Panc1 (cell line): ENCODE measurements around the gene PPP6R2. TPM values are rescaled to one million over a fixed set of nuclear protein-coding genes. Genes with fewer than 3 reads are reported as not detected.

Experiments used
- ATAC-seq: fragments of 200-7000 bp; cut with Tn5 transposase; 2 replicates; pipeline ENCODE4 v1.9.1; 2020; ENCODE audit warnings: mild to moderate bottlenecking, moderate library complexity
- BruUV-seq: library from RNA; stranded (reverse); fragments of 400-500 nt; replicated peaks from 2 replicates; lab custom pipeline; 2021; lab: Mats Ljungman, UMichigan
- CTCF ChIA-PET: fragments of 300-600 bp; sonication (Branson Sonifier 250); formaldehyde crosslinking; loops from one replicate; lab custom pipeline; 2022; ENCODE audit warnings: antibody characterized with exemption; lab: Charles Lee
- POLR2A ChIA-PET: fragments of 300-600 bp; sonication (Branson Sonifier 250); formaldehyde crosslinking; loops from one replicate; lab custom pipeline; 2022; ENCODE audit warnings: antibody characterized with exemption; lab: Charles Lee
- DNase-seq: peaks from one replicate; pipeline ENCODE4 v3.0.0-alpha.2; 2010; ENCODE audit warnings: low read depth, low spot score
- H3K27ac ChIP-seq: 2 replicates; pipeline ENCODE4 v1.5.1; 2011; ENCODE audit warnings: mild to moderate bottlenecking, low read length, inconsistent platforms
- H3K27me3 ChIP-seq: fragments of 200-500 bp; sonication (Bioruptor generic); 2 replicates; pipeline ENCODE4 v1.6.0; 2014; ENCODE audit warnings: low read length, inconsistent platforms; ENCODE audit not compliant: control insufficient read depth, insufficient read depth
- H3K36me3 ChIP-seq: fragments of 200-500 bp; sonication (Bioruptor generic); 2 replicates; pipeline ENCODE4 v1.5.1; 2014; ENCODE audit warnings: inconsistent platforms, mild to moderate bottlenecking, low read length, moderate library complexity; ENCODE audit not compliant: control insufficient read depth, insufficient read depth
- H3K4me1 ChIP-seq: 2 replicates; pipeline ENCODE4 v1.5.1; 2011; ENCODE audit warnings: inconsistent platforms, mild to moderate bottlenecking, low read length, moderate library complexity; ENCODE audit not compliant: control insufficient read depth, insufficient read depth
- H3K4me3 ChIP-seq, 2 experiments: 2 replicates each; pipeline ENCODE4 v1.5.1; 2011 to 2012; ENCODE audit warnings: low read depth in 2 of 2, low read length in 2 of 2, mild to moderate bottlenecking in 2 of 2, inconsistent platforms in 1 of 2, moderate library complexity in 1 of 2
- H3K9me3 ChIP-seq: fragments of 200-500 bp; sonication (Bioruptor generic); 2 replicates; pipeline ENCODE4 v1.5.1; 2014; ENCODE audit warnings: low read depth, mild to moderate bottlenecking, inconsistent platforms, low read length, moderate library complexity; ENCODE audit not compliant: control insufficient read depth, insufficient read depth
- CTCF ChIP-seq: fragments of 450-650 bp; IDR thresholded peaks from 2 replicates; pipeline ENCODE4 v1.5.1; 2017; ENCODE audit warnings: mild to moderate bottlenecking
- POLR2AphosphoS5 ChIP-seq: IDR thresholded peaks from 2 replicates; pipeline ENCODE4 v1.6.1; 2012; ENCODE audit warnings: mild to moderate bottlenecking, low read depth, low read length, moderate library complexity
- REST ChIP-seq, 2 experiments: IDR thresholded peaks; 2 replicates each; pipeline ENCODE4 v1.6.1; 2011 to 2012; ENCODE audit warnings: low read depth in 2 of 2, control low read depth in 1 of 2, low read length in 1 of 2, mild to moderate bottlenecking in 1 of 2, moderate library complexity in 1 of 2; ENCODE audit not compliant: insufficient read depth in 1 of 2
- SIN3A ChIP-seq: IDR thresholded peaks from 2 replicates; pipeline ENCODE4 v1.6.1; 2012; ENCODE audit warnings: low read depth, mild to moderate bottlenecking, low read length, moderate library complexity, borderline replicate concordance; ENCODE audit not compliant: insufficient read depth
- TCF7L2 ChIP-seq: IDR thresholded peaks from 2 replicates; pipeline ENCODE4 v1.6.1; 2011; ENCODE audit warnings: mild to moderate bottlenecking, low read depth, low read length, inconsistent platforms
- in situ Hi-C: cut with HindIII; loops from 2 replicates; pipeline ENCODE4 v1.10.0; 2016; ENCODE audit warnings: low sequenced_read_pairs, low pct_unique_long_range_greater_than_20kb
- intact Hi-C: fragments of 100-400 bp; cut with micrococcal nuclease; formaldehyde crosslinking; loops from one replicate; pipeline ENCODE4 v1.10.0; 2022; ENCODE audit not compliant: unreplicated experiment
- total RNA-seq: library from RNA; stranded (reverse); gene quantifications from one replicate; pipeline ENCODE4 v1.2.1, GENCODE V29; 2021; ENCODE audit not compliant: unreplicated experiment

The PPP6R2 gene
- total RNA-seq, 1 experiment from 2014 or later, result 52.8 TPM

DNA sequence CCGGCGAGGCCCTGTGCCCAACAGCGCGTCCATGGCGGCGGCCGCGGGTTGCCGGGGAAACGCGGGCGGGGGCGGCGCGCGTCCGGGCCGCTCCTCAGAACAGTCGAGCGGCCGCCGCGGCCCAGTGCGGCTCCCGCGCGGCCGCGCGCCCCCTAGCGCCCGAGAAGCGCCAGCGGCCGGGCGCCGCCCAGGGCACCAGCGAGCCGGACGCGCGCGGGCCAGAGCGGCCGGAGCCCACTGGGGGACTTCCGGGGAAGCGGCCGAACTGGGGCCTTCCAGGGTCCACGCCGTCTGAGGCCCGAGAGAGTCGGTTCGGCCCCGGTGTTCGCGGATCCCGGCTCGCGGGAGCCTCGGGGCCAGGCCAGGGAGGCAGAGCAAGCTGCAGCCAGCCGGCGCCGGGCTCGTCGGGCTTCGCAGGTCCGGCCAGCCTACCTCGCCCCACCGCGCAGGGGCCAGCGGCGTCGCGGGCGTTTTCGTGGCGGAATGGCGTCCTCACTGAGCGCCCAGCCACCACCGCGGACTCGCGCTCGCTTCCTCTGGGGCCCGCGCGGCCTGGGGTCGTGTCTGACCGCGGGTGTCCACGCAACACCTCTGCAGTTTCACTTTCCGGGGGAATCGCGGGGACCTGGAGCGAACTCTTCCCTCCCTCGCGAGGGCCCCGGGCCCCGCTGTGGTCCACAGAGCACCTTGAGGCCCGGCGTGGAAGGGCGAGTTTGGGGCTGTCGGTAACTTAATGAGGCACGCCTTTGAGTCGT, 16.0 kb upstream of the PPP6R2 start, which contains the start of gene DENND6B:
TSS of gene DENND6B (minus strand) at position 57 of the 755 bp plus-strand sequence. CDS start at position 33, 24 bp downstream.
- Histone ChIP-seq H3K9me3 (no peaks in the 10 kb centered on the region), H3K4me3 (peak within 1 kb of the TSS; percentile 52 to 60), H3K27ac (peak within 1 kb of the TSS; percentile 85), H3K36me3 (no peaks in the 10 kb centered on the region), H3K4me1 (peaks cover 4% of the 10 kb centered on the region), H3K27me3 (no peaks in the 10 kb centered on the region)
- intact Hi-C loops, result no loop called here
- in situ Hi-C loops, result no loop called here
- DNase-seq (no peak), ATAC-seq (peak; percentile 97)
- TF ChIP-seq REST (IDR thresholded peaks at IDR 0.05; ENCODE audit: insufficient read depth in 1 of 2, low read depth in 2 of 2, low read length in 1 of 2) (no peak), SIN3A (peak; percentile 78; the same call in 1 of the 2 replicates), CTCF (peak; percentile 93), POLR2AphosphoS5 (peak; percentile 35; the same call in 1 of the 2 replicates)
- ChIA-PET POLR2A (no interaction called here), CTCF (interaction anchor here (0.6 kb wide), 1 partner anchor 14 kb away, joined by 3 read pairs; no protein-coding TSS in a partner anchor)
- TSS peak; percentile 81 for BruUV-seq

GRCh38 chr22:50327711-50328019, 15.5 kb upstream of the PPP6R2 start:
- no peaks in the 10 kb centered on the region for H3K36me3 ChIP-seq
- peak overlapping the region; percentile 85 for H3K27ac ChIP-seq
- ATAC-seq, result no peak
- no peak for DNase-seq
- no peaks in the 10 kb centered on the region for H3K27me3 ChIP-seq
- ChIA-PET POLR2A (no interaction called here), CTCF (interaction anchor here (0.6 kb wide), 1 partner anchor 13 kb away, joined by 3 read pairs; no protein-coding TSS in a partner anchor)
- TF ChIP-seq POLR2AphosphoS5 (no peak), TCF7L2 (no peak), CTCF (no peak), SIN3A (no peak), REST (IDR thresholded peaks at IDR 0.05; ENCODE audit: insufficient read depth in 1 of 2, low read depth in 2 of 2, low read length in 1 of 2) (no peak)
- H3K4me3 ChIP-seq, result peak overlapping the region; percentile 52 to 60
- in situ Hi-C loops, result no loop called here
- intact Hi-C loops, result no loop called here
- no TSS peak for BruUV-seq
- H3K4me1 ChIP-seq, result peaks cover 4% of the 10 kb centered on the region
- H3K9me3 ChIP-seq, result no peaks in the 10 kb centered on the region
